Body of pancreas (tissue), 4 donors: ENCODE results near the gene RHBG. TPM values are rescaled to one million over a fixed set of nuclear protein-coding genes. Genes with fewer than 3 reads are reported as not detected.

Source experiments
- ATAC-seq: fragments of 150-250 bp; one replicate; pipeline ENCODE4 v1.9.1; 2016
- DNase-seq, 4 donors: peaks; one replicate each; pipeline ENCODE4 v3.0.0-alpha.2; 2019
- H3K27ac ChIP-seq, 4 donors: fragments of 200-600 bp; sonication (generic); 1 replicate in 3 of 4; 2 replicates in 1 of 4; pipeline versions ENCODE4 v1.5.1 to v1.6.1; 2016 to 2019; ENCODE audit warnings: mild to moderate bottlenecking in 1 of 4, mixed read lengths in 1 of 4, moderate library complexity in 1 of 4
- H3K27me3 ChIP-seq, 2 donors: fragments of 200-600 bp; sonication (generic); one replicate each; pipeline ENCODE4 v1.6.0; 2016; ENCODE audit warnings: mild to moderate bottlenecking in 1 of 2
- H3K36me3 ChIP-seq, 2 donors: fragments of 200-600 bp; sonication (generic); replicated peaks in 1 of 2; 2 replicates each; pipeline ENCODE4 v1.5.1; 2016; ENCODE audit warnings: low read depth in 2 of 2; ENCODE audit not compliant: insufficient read depth in 1 of 2
- H3K4me1 ChIP-seq: fragments of 200-600 bp; sonication (generic); one replicate; pipeline ENCODE4 v1.6.0; 2016
- H3K4me3 ChIP-seq, 2 donors: fragments of 200-600 bp; sonication (generic); 1 replicate in 1 of 2; 2 replicates in 1 of 2; pipeline ENCODE4 v1.5.1; 2016 to 2019
- H3K9me3 ChIP-seq, 3 donors: fragments of 200-600 bp; sonication (generic); 1 replicate in 2 of 3; 2 replicates in 1 of 3; pipeline ENCODE4 v1.5.1; 2016
- POLR2A ChIP-seq, 3 donors: fragments of 450-650 bp; IDR thresholded peaks; one replicate each; pipeline ENCODE4 v1.6.1; 2016; ENCODE audit warnings: antibody characterized with exemption in 3 of 3, mild to moderate bottlenecking in 2 of 3
- WGBS, 2 donors: methylation state at CpG; one replicate each; pipeline ENCODE4 v1.1.5; 2017; 5-methylcytosine and 5-hydroxymethylcytosine counted together
- intact Hi-C: fragments of 100-400 bp; cut with DNase I; formaldehyde crosslinking; loops from one replicate; pipeline ENCODE4 v1.15.1; 2023
- total RNA-seq, 2 donors: library from RNA; depleted of rRNA; stranded (reverse); fragments of >200 nt; gene quantifications; one replicate each; pipeline ENCODE4 v1.1.0, GENCODE V29; 2016
- TF ChIP-seq, protein P1 (sequence below), 7 experiments: fragments of 450-650 bp in 4 of 7; fragments of 200-600 bp in 3 of 7; sonication (generic) in 3 of 7; IDR thresholded peaks; one replicate each; pipeline ENCODE4 v1.5.1; 2016 to 2019; ENCODE audit warnings: antibody characterized with exemption in 7 of 7

RHBG gene
- total RNA-seq, 2 donors from 2014 or later = 3.3 TPM; not detected in 1

DNA sequence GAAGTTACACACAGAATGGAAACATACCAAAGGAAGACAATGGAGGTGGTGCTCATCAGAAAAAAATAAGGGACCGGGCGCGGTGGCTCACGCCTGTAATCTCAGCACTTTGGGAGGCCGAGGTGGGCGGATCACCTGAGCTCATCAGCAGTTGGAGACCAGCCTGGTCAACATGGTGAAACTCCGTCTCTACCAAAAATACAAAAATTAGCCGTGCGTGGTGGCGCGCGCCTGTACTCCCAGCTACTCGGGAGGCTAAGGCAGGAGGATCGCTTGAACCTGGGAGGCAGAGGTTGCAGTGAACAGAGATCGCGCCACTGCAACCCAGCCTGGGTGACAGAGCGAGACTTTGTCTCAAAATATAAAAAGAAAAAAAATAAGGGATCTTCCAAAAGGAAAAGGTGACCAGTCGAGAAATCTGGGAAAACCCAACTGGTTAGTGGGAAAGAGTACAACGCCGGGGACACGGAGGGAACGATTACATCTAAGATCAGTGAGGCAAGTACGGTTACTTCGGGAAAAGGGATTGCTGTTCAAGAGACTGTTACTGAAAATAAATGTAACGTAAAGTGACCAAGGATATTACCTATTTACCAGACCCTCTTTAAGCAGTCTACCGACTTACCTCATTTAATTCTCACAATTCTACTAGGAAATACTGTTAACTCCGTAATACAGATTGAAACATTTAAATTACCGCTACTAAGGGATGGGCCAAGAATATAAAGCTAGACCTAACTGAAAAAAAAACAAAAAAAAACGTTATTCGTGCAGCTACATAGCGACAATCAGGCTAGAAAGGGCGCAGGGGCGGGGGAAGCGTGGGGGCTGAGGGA is 31.7 kb upstream of the RHBG start:
- DNase-seq (no peak), ATAC-seq (no peak)
- H3K4me1 ChIP-seq = peaks cover 21% of the 10 kb centered on the region

DNA sequence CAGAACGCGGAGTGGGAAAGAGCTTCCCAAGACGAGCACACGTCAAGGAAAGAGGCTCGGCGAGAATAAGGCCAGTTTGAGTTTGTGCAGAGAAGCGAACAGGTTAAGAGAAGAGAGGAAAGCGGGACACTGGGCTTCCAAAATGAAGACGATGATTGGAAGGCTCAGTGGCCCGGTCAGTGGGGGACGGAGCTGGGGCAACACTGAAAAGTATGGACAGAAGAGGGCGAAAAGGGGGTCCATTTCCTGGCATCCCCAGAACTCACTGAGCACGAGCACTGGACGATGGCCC is 31.2 kb upstream of the RHBG start:
- H3K36me3 ChIP-seq = peaks cover 0 to 11% of the 10 kb centered on the region in 2 donors
- peak overlapping the region; percentile 75 to 93 for H3K4me3 ChIP-seq
- H3K27me3 ChIP-seq = no peaks in the 10 kb centered on the region
- intact Hi-C loops = no loop called here
- 0% methylated on average over 14 of the region's 14 CpGs for WGBS, 2 donors
- TF ChIP-seq, protein P1, sequence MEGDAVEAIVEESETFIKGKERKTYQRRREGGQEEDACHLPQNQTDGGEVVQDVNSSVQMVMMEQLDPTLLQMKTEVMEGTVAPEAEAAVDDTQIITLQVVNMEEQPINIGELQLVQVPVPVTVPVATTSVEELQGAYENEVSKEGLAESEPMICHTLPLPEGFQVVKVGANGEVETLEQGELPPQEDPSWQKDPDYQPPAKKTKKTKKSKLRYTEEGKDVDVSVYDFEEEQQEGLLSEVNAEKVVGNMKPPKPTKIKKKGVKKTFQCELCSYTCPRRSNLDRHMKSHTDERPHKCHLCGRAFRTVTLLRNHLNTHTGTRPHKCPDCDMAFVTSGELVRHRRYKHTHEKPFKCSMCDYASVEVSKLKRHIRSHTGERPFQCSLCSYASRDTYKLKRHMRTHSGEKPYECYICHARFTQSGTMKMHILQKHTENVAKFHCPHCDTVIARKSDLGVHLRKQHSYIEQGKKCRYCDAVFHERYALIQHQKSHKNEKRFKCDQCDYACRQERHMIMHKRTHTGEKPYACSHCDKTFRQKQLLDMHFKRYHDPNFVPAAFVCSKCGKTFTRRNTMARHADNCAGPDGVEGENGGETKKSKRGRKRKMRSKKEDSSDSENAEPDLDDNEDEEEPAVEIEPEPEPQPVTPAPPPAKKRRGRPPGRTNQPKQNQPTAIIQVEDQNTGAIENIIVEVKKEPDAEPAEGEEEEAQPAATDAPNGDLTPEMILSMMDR (IDR thresholded peaks at IDR 0.05) = peak in 1 of 7 experiments; percentile 8
- no peak for TF ChIP-seq POLR2A (IDR thresholded peaks at IDR 0.05)
- DNase-seq (no peak), ATAC-seq (peak; percentile 15)
- H3K9me3 ChIP-seq = no peaks in the 10 kb centered on the region
- H3K4me1 ChIP-seq = peaks cover 21% of the 10 kb centered on the region
- peak overlapping the region in 3 of 4 donors; percentile 39 to 90 (median 83) for H3K27ac ChIP-seq

More for the DNA sequence above, 31.7 kb upstream of the RHBG start:
- intact Hi-C loops = no loop called here
- TF ChIP-seq, protein P1 (IDR thresholded peaks at IDR 0.05) = no peak
- TF ChIP-seq POLR2A (IDR thresholded peaks at IDR 0.05) = no peak
- Histone ChIP-seq H3K36me3 (peaks cover 0 to 17% of the 10 kb centered on the region in 2 donors), H3K27ac (peak overlapping the region in 3 of 4 donors; percentile 39 to 90 (median 83)), H3K27me3 (no peaks in the 10 kb centered on the region), H3K9me3 (no peaks in the 10 kb centered on the region), H3K4me3 (peak overlapping the region; percentile 75 to 93)
- WGBS, 2 donors = 33 to 40% methylated on average over 34 of the region's 34 CpGs

- WGBS, 2 donors = 0% methylated on average over 4 to 47 of the region's 47 CpGs
- peak within 1 kb of the TSS; percentile 67 to 90 (median 80) for H3K27ac ChIP-seq
- TF ChIP-seq, protein P1 (IDR thresholded peaks at IDR 0.05) = peak in 2 of 7 experiments; percentile 3 to 7
- TF ChIP-seq POLR2A (IDR thresholded peaks at IDR 0.05) = peak in 2 of 3 donors; percentile 80 to 86
- no peaks in the 10 kb centered on the region for H3K27me3 ChIP-seq
- peaks cover 21% of the 10 kb centered on the region for H3K4me1 ChIP-seq
- DNase-seq (peak; percentile 99 to 100 (median 100)), ATAC-seq (peak; percentile 97)
- intact Hi-C loops = no loop called here
- no peaks in the 10 kb centered on the region for H3K9me3 ChIP-seq
- H3K36me3 ChIP-seq = peaks cover 0 to 7% of the 10 kb centered on the region in 2 donors
- peak within 1 kb of the TSS; percentile 75 to 93 for H3K4me3 ChIP-seq
Observed at GRCh38 chr1:156338180-156338976, 30.6 kb upstream of the RHBG start, which contains the start of the genes CCT3 and TSACC. Gene CCT3 (minus strand): TSS chr1:156338292. CDS start chr1:156338184, 108 bp downstream. Gene TSACC (plus strand): TSS chr1:156338526. CDS start chr1:156339758, 1,232 bp downstream.

DNA sequence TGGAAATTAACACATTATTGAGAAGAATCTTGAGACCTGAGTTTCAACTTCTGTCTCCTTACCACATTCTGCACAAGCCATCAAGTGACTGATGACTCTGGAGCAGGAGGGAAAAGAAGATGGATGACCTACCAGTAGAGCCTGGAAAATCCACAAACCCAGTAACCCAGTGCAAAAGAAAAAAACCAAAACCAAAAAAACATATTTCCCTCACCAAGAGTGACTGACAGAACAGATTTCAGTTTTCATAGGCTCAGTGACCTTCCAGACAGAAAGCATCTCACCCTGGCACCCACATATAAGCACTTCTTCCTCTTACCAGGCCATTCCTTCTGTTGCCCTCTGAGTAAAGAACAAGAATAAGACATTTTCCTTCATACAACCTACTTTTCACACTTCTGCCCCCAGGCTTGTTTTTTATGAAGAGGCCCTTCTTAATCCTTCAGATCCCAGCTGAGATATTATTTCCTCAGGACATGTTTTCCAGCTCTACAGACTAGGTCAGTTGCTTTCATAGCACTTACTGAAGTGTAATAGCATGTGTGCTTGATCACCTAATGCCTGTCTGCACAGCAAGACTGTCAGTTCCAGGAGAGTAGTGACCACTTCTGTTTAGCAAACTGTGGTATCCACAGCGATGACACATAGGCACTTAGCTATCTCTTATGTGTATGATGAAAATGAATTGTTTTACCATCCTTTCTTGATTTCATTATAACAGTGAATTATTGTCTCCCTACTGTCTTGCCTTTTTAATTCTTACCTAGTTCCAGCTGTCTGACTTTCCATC is 26.6 kb upstream of the RHBG start:
- ATAC-seq = no peak
- 76 to 79% methylated on average over 1 of the region's 1 CpG for WGBS, 2 donors
- peaks cover 2% of the 10 kb centered on the region for H3K4me1 ChIP-seq
- H3K27me3 ChIP-seq = no peaks in the 10 kb centered on the region
- no peak overlapping the region for H3K4me3 ChIP-seq
- no peak overlapping the region for H3K27ac ChIP-seq
- no peak for DNase-seq
- H3K9me3 ChIP-seq = no peaks in the 10 kb centered on the region
- no peak for TF ChIP-seq POLR2A (IDR thresholded peaks at IDR 0.05)
- TF ChIP-seq, protein P1 (IDR thresholded peaks at IDR 0.05) = no peak
- no peaks in the 10 kb centered on the region for H3K36me3 ChIP-seq
- intact Hi-C loops = no loop called here
